Measurements from ENCODE around the gene CDHR3.

Gene CDHR3

GRCh38 chr7:106060394-106060920 is 97.4 kb downstream of the CDHR3 start (continued):
- TF ChIP-seq ZBTB21 (tag by site-specific recombination; IDR thresholded peaks at IDR 0.05), result no peak
- TF ChIP-seq ZNF324 (tag by site-specific recombination; IDR thresholded peaks at IDR 0.05), result no peak
- TF ChIP-seq YY1 (tag by site-specific recombination; IDR thresholded peaks at IDR 0.05), result no peak
- no peak for TF ChIP-seq ZBTB7A (tag by site-specific recombination; IDR thresholded peaks at IDR 0.05; ENCODE audit: low read depth)
- TF ChIP-seq BCL6B (tag by site-specific recombination; IDR thresholded peaks at IDR 0.05), result no peak
- no peak for TF ChIP-seq TRIM28 (IDR thresholded peaks at IDR 0.05; ENCODE audit: borderline replicate concordance, low read length)
- TF ChIP-seq ZNF18 (tag by site-specific recombination; IDR thresholded peaks at IDR 0.05), result no peak
- no peak for TF ChIP-seq YY2 (tag by site-specific recombination; IDR thresholded peaks at IDR 0.05)

GRCh38 chr7:106061301-106061979 is 98.4 kb downstream of the CDHR3 start:
- H3K9me3 ChIP-seq (ENCODE audit: control insufficient read depth, insufficient read depth, low read depth, low read length), result no peaks in the 10 kb centered on the region
- ChIA-PET CTCF (interaction anchor here (0.5 to 6.9 kb wide), 2 partner anchors 36 to 92 kb away, joined by 3 to 144 read pairs; no protein-coding TSS in a partner anchor), POLR2A (no interaction called here)
- no peak for TF ChIP-seq GLI4 (tag by site-specific recombination; IDR thresholded peaks at IDR 0.05)
- no peak for TF ChIP-seq ZNF529 (tag by site-specific recombination; IDR thresholded peaks at IDR 0.05; ENCODE audit: insufficient replicate concordance)
- no peak for TF ChIP-seq CTCF (tag by site-specific recombination; IDR thresholded peaks at IDR 0.05)
- no peak for TF ChIP-seq ZNF423 (tag by site-specific recombination; IDR thresholded peaks at IDR 0.05)
- no peak for TF ChIP-seq PRDM4 (tag by site-specific recombination; IDR thresholded peaks at IDR 0.05)
- TF ChIP-seq YY2 (tag by site-specific recombination; IDR thresholded peaks at IDR 0.05), result no peak
- no peak for TF ChIP-seq ZNF791 (tag by site-specific recombination; IDR thresholded peaks at IDR 0.05)
- no peak for TF ChIP-seq ZBTB10 (tag by site-specific recombination; IDR thresholded peaks at IDR 0.05)
- TF ChIP-seq SCRT2 (tag by site-specific recombination; IDR thresholded peaks at IDR 0.05), result no peak
- TF ChIP-seq GFI1B (tag by site-specific recombination; IDR thresholded peaks at IDR 0.05), result no peak
- no peak for TF ChIP-seq ZNF704 (tag by site-specific recombination; IDR thresholded peaks at IDR 0.05)
- TF ChIP-seq GLIS2 (tag by site-specific recombination; IDR thresholded peaks at IDR 0.05), result no peak
- H3K27ac ChIP-seq (ENCODE audit: extremely low read depth, low read depth, low read length), result no peak overlapping the region
- no peaks in the 10 kb centered on the region for H3K36me3 ChIP-seq (ENCODE audit: control insufficient read depth in 2 of 2, insufficient read depth in 1 of 2, low read length in 2 of 2)
- no peak overlapping the region for H3K4me3 ChIP-seq (ENCODE audit: low read depth, low read length)
- H3K4me1 ChIP-seq (ENCODE audit: control insufficient read depth, insufficient read depth, low read length), result peaks cover 11% of the 10 kb centered on the region

Data from HEK293 (cell line).